HUDEP-2 (cell line): ENCODE data around the gene SORBS1.

Source experiments
- DNase-seq, 76 experiments: peaks; one replicate each; lab custom pipeline; 2025; ENCODE audit not compliant: unreplicated experiment in 76 of 76; lab: John Stamatoyannopoulos, UW

SORBS1 gene

DNA sequence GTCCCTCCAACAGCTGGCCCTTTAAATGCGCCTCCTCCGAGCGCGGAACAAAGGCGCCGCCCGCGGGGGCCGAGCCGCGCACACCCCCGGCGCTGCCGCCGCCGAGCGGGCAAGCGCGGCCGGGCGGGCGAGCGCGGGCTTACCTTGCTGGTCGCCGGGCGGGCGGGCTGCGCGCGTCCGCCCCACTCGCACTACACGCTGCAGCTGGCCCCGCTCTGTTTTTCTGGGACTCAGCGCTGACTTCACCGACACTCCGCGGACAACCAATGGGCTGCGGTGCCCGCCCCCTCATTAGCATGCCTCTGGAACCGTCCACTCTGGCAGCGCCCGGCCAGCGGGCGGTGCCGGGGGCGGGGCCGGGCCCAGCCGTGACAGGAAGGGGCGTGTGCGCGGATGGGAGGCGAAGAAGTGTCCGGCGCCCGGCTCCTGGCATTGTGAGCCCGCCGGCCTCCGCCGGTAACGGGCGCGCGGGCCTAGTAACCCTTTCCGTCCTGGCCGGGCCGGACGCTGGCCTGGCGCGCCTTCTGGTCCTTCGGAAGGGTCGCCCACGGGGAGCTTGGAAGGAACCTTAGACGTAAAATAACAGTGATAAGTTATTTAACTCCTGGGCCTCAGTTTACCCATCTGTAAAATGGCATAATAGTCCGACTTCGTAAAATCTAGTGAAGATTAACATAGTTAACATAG, at the start of gene SORBS1:
TSS of gene SORBS1 (minus strand) at position 195 of the 687 bp plus-strand sequence. CDS start 120,236 bp downstream, outside the sequence.
- peak in 75 of 76 experiments; percentile 24 to 96 (median 91) for DNase-seq

- DNase-seq = no peak
Observed at GRCh38 chr10:95610727-95611126, 49.6 kb upstream of the SORBS1 start.

DNA sequence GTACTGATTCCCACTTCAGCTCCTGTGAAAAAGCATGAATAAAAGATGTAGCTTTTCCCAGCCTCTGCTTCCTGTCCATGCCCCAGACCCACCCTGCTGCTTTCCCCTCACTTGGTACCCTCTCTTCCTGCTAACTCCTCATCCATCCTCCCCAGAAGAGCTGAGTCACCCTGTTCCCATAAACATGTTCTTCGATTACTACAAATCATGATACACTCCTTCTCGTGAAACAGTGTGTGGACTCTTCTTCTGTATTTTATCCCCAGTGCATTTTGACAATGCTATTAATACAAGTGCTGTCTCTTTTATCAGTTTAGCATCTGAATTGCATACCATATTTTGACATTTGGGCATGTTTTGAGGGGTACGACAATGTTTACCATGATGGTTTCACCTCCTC, 45.8 kb upstream of the SORBS1 start:
- DNase-seq = no peak

DNA sequence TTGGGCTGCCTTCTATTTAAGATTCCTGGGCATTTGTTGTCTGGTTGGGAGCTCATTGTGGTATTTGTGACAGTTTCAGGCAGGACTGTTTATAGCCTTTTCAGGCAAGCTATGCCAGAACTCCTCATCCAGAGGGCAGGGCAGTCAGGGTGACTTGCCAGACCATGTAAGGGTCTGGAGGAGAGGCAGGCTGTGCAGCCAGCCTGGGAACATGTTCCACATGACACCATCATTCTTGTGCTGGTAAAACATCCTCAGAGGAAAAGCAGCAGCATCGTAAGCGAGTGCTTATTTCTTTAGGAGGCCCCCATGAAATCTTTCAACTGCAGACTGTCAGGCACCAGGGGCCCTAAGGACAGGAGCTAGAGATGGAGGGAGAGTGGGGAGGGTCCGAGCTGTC, 44.0 kb upstream of the SORBS1 start:
- DNase-seq = no peak

DNA sequence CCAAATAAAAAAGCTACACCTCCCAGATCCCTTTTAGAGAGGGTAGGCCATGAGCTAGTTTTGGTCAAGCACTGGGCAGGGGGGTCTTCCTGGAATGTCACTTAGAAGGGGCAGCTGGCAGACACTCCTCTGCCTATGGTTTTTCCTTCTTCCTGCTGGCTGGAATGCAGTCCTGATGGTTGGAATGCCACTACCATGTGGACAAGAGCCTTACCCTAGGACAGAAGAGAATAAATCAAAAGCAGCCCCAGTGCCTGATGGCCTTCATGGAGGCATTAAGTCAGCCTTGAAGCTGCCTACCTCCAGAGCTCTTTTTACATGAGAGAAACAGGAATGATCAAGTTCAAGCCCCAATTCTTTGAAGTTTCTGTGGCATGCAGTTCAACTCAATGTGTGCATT, 43.5 kb upstream of the SORBS1 start:
- no peak for DNase-seq

DNA sequence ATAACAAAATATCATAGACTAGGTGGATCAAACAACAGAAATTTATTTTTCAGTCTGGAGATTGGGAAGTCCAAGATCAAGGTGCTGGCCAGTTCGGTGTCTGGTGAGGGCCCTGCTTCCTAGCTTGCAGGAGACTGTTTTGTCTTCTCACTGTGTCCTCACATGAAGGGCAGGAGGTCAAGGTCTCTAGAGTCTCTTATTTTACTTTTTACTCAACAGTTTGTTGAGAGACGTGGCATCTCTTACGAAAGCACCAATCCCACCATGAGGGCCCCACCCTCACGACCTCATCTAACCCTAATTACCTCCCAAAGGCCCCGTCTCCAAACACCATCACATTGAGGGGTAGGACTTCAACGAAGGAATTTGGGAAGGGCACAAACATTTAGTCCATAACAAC, 41.2 kb upstream of the SORBS1 start:
- DNase-seq = no peak

DNA sequence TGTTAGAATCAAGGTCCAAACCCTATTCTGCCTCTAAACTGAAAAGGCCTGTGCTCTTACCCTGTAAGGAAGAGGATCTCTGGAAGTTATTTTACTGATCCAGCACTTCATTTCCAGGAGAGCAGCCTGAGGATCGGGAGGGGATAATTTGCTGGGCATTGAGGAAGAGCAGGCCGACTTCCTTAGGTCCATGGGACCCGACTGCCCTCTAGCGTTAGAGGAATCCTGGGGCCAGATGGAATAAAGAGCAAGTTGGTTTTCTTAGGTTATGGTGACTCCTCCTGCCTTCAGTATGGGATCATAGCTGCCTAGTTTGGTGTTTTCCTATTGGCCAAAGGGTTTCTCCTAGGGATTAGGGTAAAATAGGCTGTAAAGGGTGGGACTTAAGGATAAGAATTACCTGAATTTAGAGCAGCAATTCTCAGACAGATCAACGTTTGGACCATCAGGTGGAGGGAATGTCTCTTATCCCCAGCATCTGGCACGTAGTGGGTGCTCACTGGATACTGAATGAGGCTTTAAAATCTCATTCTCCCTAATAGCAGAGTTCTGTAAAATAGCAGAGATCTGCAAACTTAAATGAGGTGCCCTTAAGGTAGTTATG, 40.0 kb upstream of the SORBS1 start:
- peak in 72 of 76 experiments; percentile 5 to 81 (median 53) for DNase-seq

- DNase-seq = no peak
Observed at GRCh38 chr10:95600158-95600557, 39.0 kb upstream of the SORBS1 start.

DNA sequence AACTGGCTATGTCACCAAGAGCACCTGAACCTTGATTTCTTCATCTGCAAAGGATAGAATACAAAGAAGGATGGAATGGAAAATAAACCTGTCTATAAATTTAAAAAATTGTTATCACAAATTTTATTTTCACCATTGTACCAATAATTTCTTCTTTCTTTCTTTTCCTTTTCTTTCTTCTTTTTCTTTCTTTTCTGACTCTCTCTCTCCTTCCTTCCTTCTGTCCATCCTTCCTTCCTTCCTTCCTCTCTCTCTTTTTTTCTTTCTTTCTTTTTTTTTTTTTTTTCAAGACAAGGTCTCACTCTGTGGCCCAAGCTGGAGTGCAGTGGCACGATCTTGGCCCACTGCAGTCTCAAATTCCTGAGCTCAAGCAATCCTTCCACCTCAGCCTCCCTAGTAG, 36.6 kb upstream of the SORBS1 start:
- DNase-seq = no peak

DNA sequence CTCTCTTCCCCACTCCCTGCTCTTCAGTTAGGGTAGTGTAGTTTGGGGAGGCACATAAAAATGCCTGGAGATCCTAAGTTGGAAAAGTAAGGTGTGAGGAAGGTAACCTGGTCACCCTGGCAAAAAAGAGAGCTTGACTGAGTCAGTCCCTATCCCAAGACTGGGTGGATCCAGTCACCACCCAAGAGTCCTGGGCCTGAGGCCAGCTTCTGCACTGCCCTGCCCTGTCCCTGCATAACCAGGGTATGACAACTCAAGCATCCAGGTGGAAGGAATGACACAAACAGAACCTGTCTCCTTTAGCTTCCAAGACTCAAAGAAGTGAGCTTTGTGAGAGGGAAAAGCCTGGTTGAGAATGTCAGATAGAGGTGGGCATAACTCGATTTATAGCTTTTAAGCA, 26.9 kb upstream of the SORBS1 start:
- DNase-seq = peak in 15 of 76 experiments; percentile 1 to 26 (median 9)

GRCh38 chr10:95579835-95580535, 18.8 kb upstream of the SORBS1 start:
- DNase-seq = no peak

DNA sequence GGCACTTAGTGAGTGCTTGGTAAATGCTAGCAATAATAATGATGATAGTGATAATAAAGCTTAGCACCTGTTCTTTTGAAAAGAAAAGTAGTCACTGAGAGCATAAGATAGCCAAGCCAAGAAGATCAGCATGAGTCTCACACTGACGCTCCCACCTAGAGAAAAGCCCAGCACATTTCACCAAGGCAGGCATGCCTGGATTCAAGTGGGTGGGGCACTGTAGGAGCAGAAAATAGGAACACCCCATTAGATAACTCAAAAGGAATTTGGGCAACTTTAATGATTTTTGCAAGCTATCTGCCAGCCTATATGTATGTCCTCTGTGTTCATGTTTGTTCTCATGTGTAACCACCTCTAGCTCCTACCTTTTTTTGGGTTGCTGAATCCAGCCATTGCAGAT, 18.1 kb upstream of the SORBS1 start:
- DNase-seq = no peak

GRCh38 chr10:95578619-95579018, 17.4 kb upstream of the SORBS1 start:
- DNase-seq = no peak

GRCh38 chr10:95574649-95575365, 13.6 kb upstream of the SORBS1 start:
- no peak for DNase-seq

DNA sequence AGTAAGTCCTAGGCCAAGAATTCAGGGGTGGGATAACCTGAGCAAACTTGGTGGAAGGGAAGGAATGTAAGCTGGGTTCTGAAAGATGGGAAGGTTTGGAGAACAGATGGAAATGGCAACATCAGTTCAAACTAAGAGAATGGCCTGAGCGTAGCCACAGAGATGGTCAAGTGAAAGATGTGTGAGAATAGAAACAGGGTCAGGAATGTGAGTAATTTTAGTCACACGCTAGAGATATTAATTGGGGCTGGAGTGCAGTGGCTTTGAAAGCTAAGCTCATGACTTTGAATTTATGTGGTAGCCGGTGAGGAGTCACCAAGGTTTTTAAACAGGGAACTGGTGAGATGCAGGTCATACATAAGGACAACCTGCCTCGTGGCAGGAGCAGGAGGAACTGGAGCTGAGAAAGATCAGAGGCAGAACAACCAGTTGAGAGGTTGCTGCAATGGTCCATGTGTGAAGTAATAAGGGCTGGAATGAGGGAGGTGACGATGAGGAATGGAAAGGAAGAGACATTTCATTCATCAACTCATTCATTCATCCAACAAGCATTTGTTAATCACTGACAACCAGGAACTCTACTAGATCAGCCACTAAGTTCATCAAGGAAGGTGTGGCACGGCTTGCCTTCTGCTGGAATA, 12.9 kb upstream of the SORBS1 start:
- DNase-seq = no peak

GRCh38 chr10:95573527-95573926, 12.4 kb upstream of the SORBS1 start:
- no peak for DNase-seq

GRCh38 chr10:95572131-95572820, 11.1 kb upstream of the SORBS1 start:
- no peak for DNase-seq

DNA sequence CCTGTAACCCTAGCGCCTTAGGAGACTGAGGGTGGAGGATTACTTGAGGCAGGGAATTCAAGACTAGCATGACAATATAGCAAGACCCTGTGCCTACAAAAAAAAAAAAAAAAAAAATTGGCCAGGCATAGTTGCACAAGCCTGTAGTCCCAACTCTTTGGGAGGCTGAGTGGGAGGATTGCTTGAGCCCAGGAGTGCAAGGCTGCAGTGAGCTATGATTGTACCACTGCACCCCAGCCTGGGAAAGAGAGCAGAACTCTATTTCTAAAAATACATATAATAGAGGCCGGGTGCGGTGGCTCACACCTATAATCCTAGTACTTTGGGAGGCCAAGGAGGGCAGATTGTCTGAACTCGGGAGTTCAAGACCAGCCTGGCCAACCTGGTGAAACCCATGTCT, 10.2 kb upstream of the SORBS1 start:
- DNase-seq = no peak

DNA sequence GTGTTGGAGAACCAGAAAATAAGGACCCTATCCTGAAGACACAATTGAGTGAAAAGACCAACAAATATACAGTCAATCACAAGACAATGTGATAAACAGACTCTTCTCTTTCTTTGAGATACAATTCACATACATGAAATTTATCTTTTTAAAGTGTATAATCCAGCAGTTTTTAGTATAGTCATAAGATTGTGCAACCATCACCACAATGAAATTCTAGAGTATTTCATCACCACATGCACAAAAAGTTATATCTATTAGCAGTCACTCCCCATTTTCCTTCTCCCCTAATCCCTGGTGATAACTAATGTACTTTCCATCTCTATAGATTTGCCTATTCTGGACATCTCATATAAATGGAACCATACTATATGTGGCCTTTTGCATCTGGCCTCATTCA, 8.2 kb upstream of the SORBS1 start:
- no peak for DNase-seq

GRCh38 chr10:95567903-95568630, 6.9 kb upstream of the SORBS1 start:
- no peak for DNase-seq
